VCaP (cell line): ENCODE results near the gene HOXB2.
A peak's percentile ranks its signal among the peaks of the same experiment; 100 is the strongest.

Experiments used
- H3K27ac ChIP-seq: fragments of 450-650 bp; 2 replicates; pipeline ENCODE4 v1.5.1; 2017
- CTCF ChIP-seq: fragments of 450-650 bp; conservative IDR thresholded peaks from 2 replicates; pipeline ENCODE4 v1.5.1; 2017; ENCODE audit warnings: mild to moderate bottlenecking, moderate library complexity

The HOXB2 gene

GRCh38 chr17:48528153-48528935 is 16.6 kb downstream of the HOXB2 start:
- no peak for TF ChIP-seq CTCF
- H3K27ac ChIP-seq: no peak overlapping the region

- no peak for TF ChIP-seq CTCF
- no peak overlapping the region for H3K27ac ChIP-seq
These were observed 17.4 kb downstream of the HOXB2 start for GRCh38 chr17:48527547-48527932.

GRCh38 chr17:48526608-48527546 is 18.0 kb downstream of the HOXB2 start:
- no peak overlapping the region for H3K27ac ChIP-seq
- no peak for TF ChIP-seq CTCF

- no peak for TF ChIP-seq CTCF
- H3K27ac ChIP-seq: no peak overlapping the region
These were observed 21.9 kb downstream of the HOXB2 start for GRCh38 chr17:48523010-48523409.

GRCh38 chr17:48522031-48522653 is 22.8 kb downstream of the HOXB2 start:
- 0 out of 2 replicates have a peak overlapping the region, but pooled peaks have one; percentile 17 for H3K27ac ChIP-seq
- no peak for TF ChIP-seq CTCF

- TF ChIP-seq CTCF: no peak
- no peak overlapping the region for H3K27ac ChIP-seq
These were observed 24.3 kb downstream of the HOXB2 start for GRCh38 chr17:48520631-48521079.

GRCh38 chr17:48519427-48519826 is 25.5 kb downstream of the HOXB2 start:
- no peak for TF ChIP-seq CTCF
- H3K27ac ChIP-seq: no peak overlapping the region
